Hepatocyte (in vitro differentiated cells): ENCODE results near the gene COL4A2.

ENCODE experiments used
- CTCF ChIP-seq: fragments of 200-600 bp; sonication (generic); IDR thresholded peaks from 2 replicates; pipeline ENCODE4 v1.5.1; 2016; ENCODE audit warnings: antibody characterized with exemption, mild to moderate bottlenecking; ENCODE audit not compliant: poor library complexity
- EZH2 ChIP-seq: fragments of 200-600 bp; sonication (generic); IDR thresholded peaks from 2 replicates; pipeline ENCODE4 v1.6.1; 2016; ENCODE audit warnings: antibody characterized with exemption, mild to moderate bottlenecking, borderline replicate concordance
- EZH2phosphoT487 ChIP-seq: fragments of 200-600 bp; sonication (generic); IDR thresholded peaks from one replicate; pipeline ENCODE4 v1.6.1; 2018; ENCODE audit warnings: antibody characterized with exemption, mild to moderate bottlenecking, low read depth, moderate library complexity; ENCODE audit not compliant: unreplicated experiment, severe bottlenecking

- TF ChIP-seq CTCF, result no peak
- TF ChIP-seq EZH2, result no peak
- no peak for TF ChIP-seq EZH2phosphoT487
These were observed 1.7 kb downstream of the COL4A2 start for GRCh38 chr13:110308656-110309359.
